Measurements from ENCODE around the gene AK5.
"Not testable (repeated sequence)": the region's sequence is repeated elsewhere in the genome, so short reads cannot be mapped to it uniquely, and the experiment has no call there.

Gene AK5

GRCh38 chr1:77400781-77401180, 119.0 kb downstream of the AK5 start:
- ATAC-seq (no peak), DNase-seq (no peak)

- ATAC-seq: no peak
- DNase-seq: no peak
Measured at GRCh38 chr1:77401384-77401783, 119.6 kb downstream of the AK5 start.

GRCh38 chr1:77405186-77405585, 123.4 kb downstream of the AK5 start:
- DNase-seq (no peak), ATAC-seq (no peak)

GRCh38 chr1:77406661-77407060, 124.8 kb downstream of the AK5 start:
- no peak for ATAC-seq
- DNase-seq: no peak

- no peak for DNase-seq
Measured at GRCh38 chr1:77407738-77408375, 126.0 kb downstream of the AK5 start.

GRCh38 chr1:77408933-77409332, 127.1 kb downstream of the AK5 start:
- ATAC-seq, DNase-seq: not testable (repeated sequence)

More at GRCh38 chr1:77407738-77408375, 126.0 kb downstream of the AK5 start:
- ATAC-seq: no peak

GRCh38 chr1:77412069-77412819, 130.4 kb downstream of the AK5 start:
- DNase-seq (no peak), ATAC-seq (no peak)

GRCh38 chr1:77412820-77413530, 131.2 kb downstream of the AK5 start:
- ATAC-seq (no peak), DNase-seq (no peak)

- ATAC-seq: no peak
- DNase-seq: no peak
Measured at GRCh38 chr1:77413541-77414335, 131.9 kb downstream of the AK5 start.

- DNase-seq (no peak), ATAC-seq (no peak)
Measured at GRCh38 chr1:77415579-77415978, 133.8 kb downstream of the AK5 start.

- no peak for DNase-seq
- no peak for ATAC-seq
Measured at GRCh38 chr1:77416692-77417450, 135.1 kb downstream of the AK5 start.

- ATAC-seq, DNase-seq: not testable (repeated sequence)
Measured at GRCh38 chr1:77418055-77418454, 136.2 kb downstream of the AK5 start.

GRCh38 chr1:77421504-77422233, 139.8 kb downstream of the AK5 start:
- no peak for DNase-seq
- no peak for ATAC-seq

- ATAC-seq: no peak
- no peak for DNase-seq
Measured at GRCh38 chr1:77424236-77424635, 142.4 kb downstream of the AK5 start.

GRCh38 chr1:77428068-77428467, 146.2 kb downstream of the AK5 start:
- DNase-seq (no peak), ATAC-seq (peak; percentile 80)

- ATAC-seq: no peak
- DNase-seq: no peak
Measured at GRCh38 chr1:77430966-77431690, 149.3 kb downstream of the AK5 start.

GRCh38 chr1:77433934-77434333, 152.1 kb downstream of the AK5 start:
- DNase-seq (no peak), ATAC-seq (no peak)

GRCh38 chr1:77434967-77435366, 153.1 kb downstream of the AK5 start:
- DNase-seq: no peak
- ATAC-seq: no peak

- DNase-seq (no peak), ATAC-seq (no peak)
Measured at GRCh38 chr1:77438236-77438913, 156.6 kb downstream of the AK5 start.
